Coronary artery (tissue), 2 donors: ENCODE data around the gene HSPA12B.

Experiments
- DNase-seq: peaks from one replicate; pipeline ENCODE4 v3.0.0-alpha.2; 2017; ENCODE audit warnings: low spot score
- H3K27ac ChIP-seq, 2 donors: fragments of 200-600 bp; sonication (generic); one replicate each; pipeline ENCODE4 v1.5.1; 2016 to 2019
- H3K4me3 ChIP-seq: fragments of 200-600 bp; sonication (generic); 2 replicates; pipeline ENCODE4 v1.5.1; 2016; ENCODE audit warnings: mild to moderate bottlenecking, moderate library complexity
- TF ChIP-seq, protein P1 (sequence below): fragments of 200-600 bp; sonication (generic); IDR thresholded peaks from one replicate; pipeline ENCODE4 v1.5.1; 2019; ENCODE audit warnings: antibody characterized with exemption

HSPA12B gene

GRCh38 chr20:3753098-3753497 is 20.6 kb downstream of the HSPA12B start:
- Histone ChIP-seq H3K4me3 (no peak overlapping the region), H3K27ac (no peak overlapping the region)
- DNase-seq = no peak
- TF ChIP-seq, protein P1, sequence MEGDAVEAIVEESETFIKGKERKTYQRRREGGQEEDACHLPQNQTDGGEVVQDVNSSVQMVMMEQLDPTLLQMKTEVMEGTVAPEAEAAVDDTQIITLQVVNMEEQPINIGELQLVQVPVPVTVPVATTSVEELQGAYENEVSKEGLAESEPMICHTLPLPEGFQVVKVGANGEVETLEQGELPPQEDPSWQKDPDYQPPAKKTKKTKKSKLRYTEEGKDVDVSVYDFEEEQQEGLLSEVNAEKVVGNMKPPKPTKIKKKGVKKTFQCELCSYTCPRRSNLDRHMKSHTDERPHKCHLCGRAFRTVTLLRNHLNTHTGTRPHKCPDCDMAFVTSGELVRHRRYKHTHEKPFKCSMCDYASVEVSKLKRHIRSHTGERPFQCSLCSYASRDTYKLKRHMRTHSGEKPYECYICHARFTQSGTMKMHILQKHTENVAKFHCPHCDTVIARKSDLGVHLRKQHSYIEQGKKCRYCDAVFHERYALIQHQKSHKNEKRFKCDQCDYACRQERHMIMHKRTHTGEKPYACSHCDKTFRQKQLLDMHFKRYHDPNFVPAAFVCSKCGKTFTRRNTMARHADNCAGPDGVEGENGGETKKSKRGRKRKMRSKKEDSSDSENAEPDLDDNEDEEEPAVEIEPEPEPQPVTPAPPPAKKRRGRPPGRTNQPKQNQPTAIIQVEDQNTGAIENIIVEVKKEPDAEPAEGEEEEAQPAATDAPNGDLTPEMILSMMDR = peak; percentile 51

GRCh38 chr20:3753501-3754275 is 21.2 kb downstream of the HSPA12B start:
- Histone ChIP-seq H3K4me3 (no peak overlapping the region), H3K27ac (no peak overlapping the region)
- no peak for DNase-seq
- TF ChIP-seq, protein P1 = no peak

DNA sequence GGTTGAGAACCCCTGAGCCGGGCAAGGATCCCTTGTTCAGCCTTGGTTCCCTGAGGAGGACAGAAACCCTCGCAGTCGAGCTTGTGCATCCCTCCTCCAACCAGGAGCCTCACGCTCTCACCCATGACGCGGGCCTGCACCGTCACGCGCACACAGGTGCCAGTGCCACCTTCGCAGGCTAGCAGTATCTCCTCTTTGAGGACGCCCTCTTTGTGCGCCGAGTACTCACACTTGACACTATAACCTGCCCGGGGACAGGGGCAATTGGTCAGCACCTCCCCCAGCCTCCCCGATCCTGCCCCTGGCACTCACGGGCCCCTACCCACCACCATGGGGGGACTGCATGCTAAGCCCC is 21.8 kb downstream of the HSPA12B start:
- H3K4me3 ChIP-seq = no peak overlapping the region
- H3K27ac ChIP-seq = no peak overlapping the region
- TF ChIP-seq, protein P1 = no peak
- DNase-seq = no peak

GRCh38 chr20:3755269-3755668 is 22.8 kb downstream of the HSPA12B start:
- DNase-seq = no peak
- TF ChIP-seq, protein P1 = no peak
- Histone ChIP-seq H3K4me3 (no peak overlapping the region), H3K27ac (no peak overlapping the region)

GRCh38 chr20:3755814-3756480 is 23.5 kb downstream of the HSPA12B start:
- H3K27ac ChIP-seq = no peak overlapping the region
- H3K4me3 ChIP-seq = no peak overlapping the region
- TF ChIP-seq, protein P1 = no peak
- DNase-seq = no peak

DNA sequence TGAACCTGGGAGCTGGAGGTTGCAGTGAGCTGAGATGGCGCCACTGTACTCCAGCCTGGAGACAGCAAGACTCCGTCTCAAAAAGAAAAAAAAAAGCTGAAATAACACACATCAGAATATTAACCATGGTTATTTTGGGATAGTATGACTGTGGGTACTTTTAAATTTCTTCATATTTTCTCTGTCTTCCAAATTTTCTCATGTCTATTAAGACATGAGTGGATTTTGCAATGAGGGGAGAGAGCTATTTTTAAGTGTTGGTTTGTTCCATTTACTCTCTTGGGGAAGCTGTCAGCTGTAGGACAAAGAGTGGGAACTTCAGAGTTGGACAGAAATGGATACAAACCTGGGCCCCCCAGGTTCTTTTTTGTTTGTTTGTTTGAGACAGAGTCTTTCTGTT is 24.8 kb downstream of the HSPA12B start:
- H3K4me3 ChIP-seq = no peak overlapping the region
- TF ChIP-seq, protein P1 = no peak
- peak overlapping the region in 1 of 2 donors; percentile 13 for H3K27ac ChIP-seq
- no peak for DNase-seq

DNA sequence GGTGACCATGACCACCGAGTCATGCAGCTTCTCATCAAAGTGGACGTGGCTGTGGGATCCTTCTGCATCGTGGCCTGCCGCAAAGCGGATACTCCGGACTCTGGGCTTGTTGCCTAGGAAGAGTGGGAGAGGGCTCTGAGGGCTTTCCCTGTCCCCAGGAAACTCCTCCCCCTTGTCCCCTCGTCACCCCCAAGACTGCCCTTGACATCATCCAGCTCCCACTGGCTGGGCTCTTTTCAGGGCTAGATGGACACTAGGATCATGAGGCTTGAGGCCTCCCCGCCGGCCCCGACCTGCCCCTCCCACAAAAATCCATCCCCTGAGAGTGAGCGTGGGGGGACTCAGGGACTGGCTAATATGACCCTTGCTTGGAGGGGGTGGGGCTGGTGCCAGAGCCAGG is 26.1 kb downstream of the HSPA12B start:
- Histone ChIP-seq H3K27ac (peak overlapping the region in 1 of 2 donors; percentile 41), H3K4me3 (no peak overlapping the region)
- DNase-seq = no peak
- TF ChIP-seq, protein P1 = no peak
